SIG-M5 treated with dmso at 0.1 percent for 504 hours (cell line): Measurements from ENCODE around the gene DENND1B.

ENCODE experiments used
- DNase-seq: peaks from one replicate; lab custom pipeline; 2025; ENCODE audit not compliant: unreplicated experiment; lab: John Stamatoyannopoulos, UW

The DENND1B gene

DNA sequence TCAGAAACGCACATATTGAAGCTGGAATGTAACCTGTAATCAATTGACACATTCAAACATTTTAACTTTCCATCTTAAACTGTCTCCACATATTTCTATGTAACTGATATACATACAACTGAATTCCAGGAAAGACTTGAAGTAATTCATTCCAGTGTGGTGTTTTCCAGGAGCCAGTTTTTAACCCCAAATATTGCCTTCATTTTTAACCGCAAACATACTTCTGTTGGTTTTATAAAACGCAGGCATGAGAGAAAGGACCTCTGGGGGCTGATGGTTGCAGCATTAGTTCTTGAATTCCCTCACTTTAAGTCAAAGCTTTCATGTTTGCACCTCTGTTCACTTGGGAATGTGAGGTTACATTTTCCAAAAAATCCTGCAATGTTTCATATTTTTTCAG, 303.1 kb downstream of the DENND1B start:
- DNase-seq = no peak

- no peak for DNase-seq
These were observed 303.9 kb downstream of the DENND1B start for GRCh38 chr1:197471248-197471985.

DNA sequence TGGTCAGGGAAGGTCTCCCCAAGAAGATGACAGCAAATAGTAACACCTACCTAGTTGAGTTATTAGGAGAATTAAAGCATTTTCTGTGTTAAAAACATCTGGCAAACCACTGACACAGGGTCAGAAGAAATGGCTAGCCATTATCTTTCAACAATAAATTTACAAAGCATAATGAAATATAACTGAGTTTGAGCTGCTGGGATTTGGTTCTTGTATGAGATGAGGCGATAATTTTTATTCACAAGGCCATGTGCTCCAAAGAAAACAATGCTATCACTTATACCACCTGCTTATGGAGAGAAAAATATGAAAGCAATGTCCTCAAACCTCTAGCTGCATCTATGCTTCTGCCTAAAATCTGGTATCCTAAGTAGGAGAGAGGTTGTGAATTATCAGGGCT, 304.9 kb downstream of the DENND1B start:
- no peak for DNase-seq

GRCh38 chr1:197469620-197470210, 305.6 kb downstream of the DENND1B start:
- peak; percentile 53 for DNase-seq

- DNase-seq = no peak
These were observed 306.6 kb downstream of the DENND1B start for GRCh38 chr1:197468543-197469175.

DNA sequence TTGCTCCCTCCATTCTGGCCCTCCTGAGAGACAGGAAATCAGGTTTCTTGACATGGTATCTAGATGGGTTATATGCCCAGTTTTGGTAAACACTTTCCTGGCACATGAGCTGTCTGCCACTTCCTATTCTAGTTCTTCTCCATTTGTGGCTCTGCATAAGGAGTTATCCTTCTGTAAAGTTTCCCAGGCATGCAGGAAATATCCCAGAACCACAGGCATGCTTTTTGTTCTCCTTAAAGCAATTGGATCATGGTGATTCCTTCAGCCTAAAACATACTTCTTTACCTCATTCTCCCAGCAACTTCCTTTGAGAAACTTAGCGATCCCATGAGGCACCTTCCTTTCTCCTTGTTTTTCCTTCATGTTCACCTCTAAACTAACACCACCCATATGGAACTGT, 307.4 kb downstream of the DENND1B start:
- DNase-seq = no peak

GRCh38 chr1:197466813-197467212, 308.5 kb downstream of the DENND1B start:
- no peak for DNase-seq

- DNase-seq = no peak
These were observed 309.6 kb downstream of the DENND1B start for GRCh38 chr1:197465528-197466327.

GRCh38 chr1:197464044-197464443, 311.2 kb downstream of the DENND1B start:
- DNase-seq = peak; percentile 32

GRCh38 chr1:197463142-197463541, 312.1 kb downstream of the DENND1B start:
- no peak for DNase-seq

DNA sequence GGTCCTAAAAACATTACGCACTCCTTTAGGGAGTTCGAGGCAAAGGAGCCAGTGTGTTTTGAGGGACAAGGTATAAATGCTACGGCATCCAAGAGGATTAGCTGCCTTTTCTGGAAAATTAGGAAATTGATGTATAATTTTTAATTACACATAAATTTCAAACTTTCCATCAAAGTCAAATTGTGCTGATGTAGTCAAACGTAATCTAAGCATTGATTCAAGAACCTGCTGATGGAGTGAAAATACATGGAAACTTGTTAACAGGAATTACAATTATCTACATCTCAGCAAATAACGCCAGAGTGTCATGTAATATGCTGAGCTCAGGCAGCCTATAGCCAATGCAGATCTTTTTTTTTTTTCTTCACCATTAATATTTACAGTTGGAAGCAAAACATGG, 312.7 kb downstream of the DENND1B start:
- DNase-seq = no peak
